GM18951 (cell line): ENCODE results near the gene UBR1.
"Not testable (repeated sequence)": the region's sequence is repeated elsewhere in the genome, so short reads cannot be mapped to it uniquely, and the experiment has no call there.

Experiments used
- POLR2A ChIP-seq: IDR thresholded peaks from 4 replicates; pipeline ENCODE4 v1.6.1; 2011; ENCODE audit warnings: mild to moderate bottlenecking; ENCODE audit not compliant: insufficient read length, insufficient read depth; ENCODE audit errors: extremely low read depth
- in situ Hi-C: fragments of 300-500 bp; cut with MboI; formaldehyde crosslinking; loops from one replicate; pipeline ENCODE4 v1.12.0; 2022; ENCODE audit warnings: low sequenced_read_pairs, mixed read lengths, inconsistent platforms; ENCODE audit not compliant: unreplicated experiment

The UBR1 gene

DNA sequence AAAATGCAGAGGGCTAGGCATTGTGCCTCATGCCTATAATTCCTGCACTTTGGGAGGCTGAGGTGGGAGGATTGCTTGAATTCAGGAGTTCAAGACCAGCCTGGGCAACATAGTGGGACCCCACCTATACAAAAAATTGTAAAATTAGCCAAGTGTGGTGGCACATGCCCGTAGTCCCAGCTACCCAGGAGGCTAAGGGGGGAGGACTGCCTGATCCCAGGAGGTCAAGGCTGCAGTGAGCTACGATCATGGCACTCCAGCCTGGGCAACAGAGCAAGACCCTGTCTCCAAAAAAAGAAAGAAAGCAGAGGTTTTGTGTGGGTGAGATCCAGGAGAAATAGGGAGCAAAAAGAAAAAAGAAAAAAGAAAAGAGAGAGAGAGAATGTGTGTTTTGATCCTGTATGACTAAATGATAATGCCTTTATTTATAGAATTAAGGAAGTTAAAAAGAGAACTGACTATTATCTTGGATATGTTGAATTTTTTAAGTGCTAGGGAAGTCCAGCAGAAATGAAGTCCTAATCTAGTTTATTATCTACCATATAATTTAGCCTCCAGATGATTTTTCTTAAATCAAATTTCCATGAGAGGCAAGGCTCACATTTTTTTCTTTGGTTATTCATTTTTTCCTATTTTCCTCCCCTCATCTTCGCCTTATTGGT is 190.1 kb downstream of the UBR1 start:
- TF ChIP-seq POLR2A = no peak
- in situ Hi-C loops = no loop called here

DNA sequence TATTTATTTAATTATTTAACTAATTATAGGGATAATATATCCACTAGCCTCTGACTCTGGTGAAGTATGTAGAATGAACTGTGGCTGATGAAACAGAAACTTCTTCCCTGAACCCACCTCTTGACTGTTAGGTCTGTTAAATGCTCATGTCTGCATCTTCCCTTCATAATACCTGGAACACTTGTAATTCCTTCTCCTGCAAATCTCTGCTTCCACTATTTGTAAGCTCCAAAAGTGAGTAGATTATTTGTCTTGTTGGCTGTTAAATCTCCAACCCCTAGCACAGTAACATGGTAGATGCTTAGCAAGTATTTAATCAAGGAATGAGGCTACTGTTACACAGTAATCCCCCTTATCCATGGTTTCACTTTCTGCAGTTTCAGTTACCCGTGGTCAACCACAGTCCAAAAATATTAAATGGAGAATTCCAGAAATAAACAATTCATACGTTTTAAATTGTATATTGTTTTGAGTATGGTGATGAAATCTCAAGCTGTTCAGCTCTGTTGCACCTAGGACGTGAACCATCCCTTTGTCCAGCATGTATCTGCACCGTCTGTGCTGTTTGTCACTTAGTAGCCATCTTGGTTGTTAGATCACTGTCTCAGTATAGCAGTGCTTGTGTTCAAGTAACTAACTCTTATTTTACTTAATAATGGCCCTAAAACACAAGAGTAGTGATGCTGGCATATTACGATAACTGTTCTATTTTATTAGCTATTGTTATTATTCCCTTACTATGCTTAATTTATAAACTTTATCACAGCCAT is 190.9 kb downstream of the UBR1 start:
- TF ChIP-seq POLR2A = no peak
- in situ Hi-C loops = no loop called here

- in situ Hi-C loops = no loop called here
- TF ChIP-seq POLR2A = no peak
These were observed 194.7 kb downstream of the UBR1 start for GRCh38 chr15:42911058-42911592.

DNA sequence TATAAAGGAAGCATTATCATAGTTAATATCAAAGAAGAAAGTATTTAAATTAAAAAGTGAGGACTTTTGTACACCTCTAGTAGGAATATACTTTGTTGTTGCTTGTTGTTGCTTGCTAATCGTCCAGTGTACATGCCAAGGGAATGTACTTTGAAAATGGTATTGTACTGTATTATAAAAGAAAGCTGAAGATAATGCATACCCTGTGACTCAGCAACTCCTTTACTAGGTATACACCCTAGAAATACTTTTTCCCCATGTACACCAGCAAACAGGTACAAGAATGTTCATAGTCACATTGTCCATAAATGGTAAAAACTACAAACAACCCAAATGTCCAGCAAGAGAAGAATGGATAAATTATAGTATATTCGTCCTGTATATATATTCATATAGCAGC is 197.3 kb downstream of the UBR1 start:
- TF ChIP-seq POLR2A = no peak
- in situ Hi-C loops = no loop called here

- TF ChIP-seq POLR2A = no peak
- in situ Hi-C loops = no loop called here
These were observed 202.2 kb downstream of the UBR1 start for GRCh38 chr15:42903388-42904324.

DNA sequence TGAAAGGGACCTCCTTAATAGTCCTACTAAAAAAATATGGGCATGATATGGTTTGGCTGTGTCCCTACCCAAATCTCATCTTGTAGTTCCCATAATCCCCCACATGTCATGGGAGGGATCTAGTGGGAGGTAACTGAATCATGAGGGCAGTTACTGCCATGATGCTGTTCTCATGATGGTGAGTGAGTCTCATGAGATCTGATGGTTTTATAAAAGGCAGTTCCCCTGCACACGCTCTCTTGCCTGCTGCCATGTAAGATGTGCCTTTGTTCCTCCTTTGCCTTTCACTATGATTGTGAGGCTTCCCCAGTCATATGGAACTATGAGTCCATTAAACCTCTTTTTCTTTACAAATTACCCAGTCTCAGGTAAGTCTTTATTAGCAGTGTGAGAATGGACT is 211.9 kb downstream of the UBR1 start:
- in situ Hi-C loops = not testable (repeated sequence)
